GM20000 (cell line): ENCODE results near the gene E4F1.

Experiments
- DNase-seq: peaks from one replicate; pipeline ENCODE4 v3.0.0; 2012; ENCODE audit warnings: low spot score
- TF ChIP-seq, protein P1 (sequence below): IDR thresholded peaks from 2 replicates; pipeline ENCODE4 v1.5.1; 2012; ENCODE audit warnings: mild to moderate bottlenecking, control low read depth; ENCODE audit errors: extremely low read depth, missing control alignments

E4F1 gene

DNA sequence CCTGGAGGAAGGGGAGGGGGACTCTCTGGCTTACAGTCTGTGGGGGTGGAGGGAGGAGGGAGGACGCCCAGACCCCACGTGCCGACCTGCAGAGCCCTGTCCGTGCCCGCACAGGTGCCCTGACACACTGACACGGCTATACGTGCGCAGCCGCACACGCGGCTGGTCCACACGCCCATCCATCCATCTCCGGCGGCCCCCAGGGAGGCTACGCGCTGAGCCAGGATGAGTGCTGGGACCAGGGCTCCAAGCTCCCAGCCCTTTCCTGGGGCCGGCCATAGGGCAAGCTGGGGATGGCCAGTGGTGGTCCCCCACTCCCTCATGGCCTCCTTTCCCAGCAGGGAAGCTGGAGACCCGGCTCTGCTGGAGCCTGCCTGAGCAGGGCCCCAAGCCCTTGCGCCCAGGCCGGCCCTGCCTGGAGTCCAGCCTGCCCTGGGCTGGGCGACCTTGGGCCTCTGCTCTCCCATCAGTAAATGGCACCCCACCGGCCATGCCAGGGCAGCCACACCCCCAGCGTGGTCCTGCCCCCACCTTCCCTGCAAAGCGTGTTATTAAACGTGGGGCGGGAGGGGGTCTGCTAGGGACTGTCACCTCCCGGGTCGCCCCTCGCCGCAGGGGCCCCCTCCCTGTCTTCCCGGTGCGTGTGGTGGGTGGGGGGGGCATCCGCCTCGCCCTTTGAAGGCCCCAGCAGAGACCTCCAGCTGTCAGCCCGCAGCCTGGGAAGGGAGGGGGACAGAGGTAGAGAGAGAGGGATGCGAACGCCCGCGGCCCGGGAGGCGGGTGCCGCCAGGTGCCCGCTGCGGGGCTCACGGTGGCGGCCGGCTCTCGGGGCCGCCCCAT, 27.8 kb upstream of the E4F1 start:
- TF ChIP-seq, protein P1, sequence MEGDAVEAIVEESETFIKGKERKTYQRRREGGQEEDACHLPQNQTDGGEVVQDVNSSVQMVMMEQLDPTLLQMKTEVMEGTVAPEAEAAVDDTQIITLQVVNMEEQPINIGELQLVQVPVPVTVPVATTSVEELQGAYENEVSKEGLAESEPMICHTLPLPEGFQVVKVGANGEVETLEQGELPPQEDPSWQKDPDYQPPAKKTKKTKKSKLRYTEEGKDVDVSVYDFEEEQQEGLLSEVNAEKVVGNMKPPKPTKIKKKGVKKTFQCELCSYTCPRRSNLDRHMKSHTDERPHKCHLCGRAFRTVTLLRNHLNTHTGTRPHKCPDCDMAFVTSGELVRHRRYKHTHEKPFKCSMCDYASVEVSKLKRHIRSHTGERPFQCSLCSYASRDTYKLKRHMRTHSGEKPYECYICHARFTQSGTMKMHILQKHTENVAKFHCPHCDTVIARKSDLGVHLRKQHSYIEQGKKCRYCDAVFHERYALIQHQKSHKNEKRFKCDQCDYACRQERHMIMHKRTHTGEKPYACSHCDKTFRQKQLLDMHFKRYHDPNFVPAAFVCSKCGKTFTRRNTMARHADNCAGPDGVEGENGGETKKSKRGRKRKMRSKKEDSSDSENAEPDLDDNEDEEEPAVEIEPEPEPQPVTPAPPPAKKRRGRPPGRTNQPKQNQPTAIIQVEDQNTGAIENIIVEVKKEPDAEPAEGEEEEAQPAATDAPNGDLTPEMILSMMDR, result no peak
- no peak for DNase-seq

DNA sequence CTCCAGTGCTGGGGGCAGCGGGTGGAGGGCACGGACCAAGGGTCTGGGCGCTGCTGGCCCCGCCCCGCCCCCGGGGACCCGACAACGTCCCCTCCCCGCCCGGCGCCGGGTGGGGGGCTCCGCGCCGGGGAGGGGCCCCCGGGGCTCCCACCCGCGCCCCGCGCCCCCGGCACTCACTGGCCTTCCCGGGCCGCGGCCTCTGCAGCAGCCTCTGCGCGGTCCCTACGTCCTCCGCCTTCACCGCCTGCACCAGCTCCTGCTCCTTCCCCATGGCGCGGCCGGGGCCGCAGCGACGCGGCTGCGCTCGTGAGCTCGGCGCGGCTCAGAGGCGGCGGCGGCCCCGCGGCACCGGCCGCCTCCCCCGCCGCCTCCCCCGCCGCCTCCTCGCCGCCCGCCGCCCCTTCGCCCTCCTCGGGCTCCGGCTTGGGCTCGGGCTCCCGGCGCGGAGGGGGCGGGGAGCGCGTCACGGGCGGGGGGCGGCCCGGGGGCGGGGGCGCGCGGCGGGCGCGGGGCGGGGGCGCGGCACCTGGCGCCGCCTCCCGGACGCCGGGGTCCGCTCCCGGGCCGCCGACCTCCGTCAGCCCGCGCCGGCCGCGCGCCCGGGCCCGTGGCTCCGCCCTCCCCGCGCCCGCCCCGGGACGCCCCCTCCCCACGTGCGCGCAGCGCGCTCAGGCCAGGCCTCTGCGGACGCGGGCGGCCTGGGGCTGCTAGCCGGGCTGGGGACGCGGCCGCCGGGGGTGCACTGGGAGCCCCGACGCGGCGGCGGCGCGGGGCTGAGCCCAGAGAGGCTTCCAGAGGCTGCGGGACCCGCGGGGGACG, 27.0 kb upstream of the E4F1 start, which contains the start of gene CASKIN1:
CASKIN1 (minus strand) TSS at position 444 of the 819 bp plus-strand sequence; CDS start at position 271, 173 bp downstream.
- DNase-seq, result peak; percentile 70
- TF ChIP-seq, protein P1, result no peak

DNA sequence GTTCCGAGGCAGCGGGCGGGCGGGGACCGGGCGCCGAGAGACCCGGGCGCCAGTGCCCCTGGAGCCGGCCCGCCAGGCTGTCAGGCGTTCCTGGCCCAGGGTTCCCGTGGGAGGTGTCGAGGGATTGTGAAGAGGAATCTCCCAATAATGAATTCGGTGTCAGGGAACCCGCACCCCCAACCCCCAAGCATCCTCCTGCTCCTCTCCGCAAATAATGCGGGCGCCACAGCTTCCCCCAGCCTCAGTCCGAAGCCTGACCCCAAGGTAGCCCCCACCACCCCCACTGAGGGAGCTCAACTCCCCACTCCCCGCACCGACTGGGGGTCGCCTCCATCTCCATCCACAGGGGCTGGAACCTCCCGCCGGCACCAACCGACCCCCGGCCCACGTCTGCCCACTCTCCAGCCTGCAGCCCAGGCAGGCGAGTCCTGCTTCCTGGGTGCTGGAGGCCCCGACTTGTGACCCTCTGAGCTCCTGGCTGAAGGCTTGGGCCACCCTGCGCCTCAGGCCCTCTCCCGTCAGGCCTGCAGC, 26.3 kb upstream of the E4F1 start:
- TF ChIP-seq, protein P1, result no peak
- DNase-seq, result no peak

DNA sequence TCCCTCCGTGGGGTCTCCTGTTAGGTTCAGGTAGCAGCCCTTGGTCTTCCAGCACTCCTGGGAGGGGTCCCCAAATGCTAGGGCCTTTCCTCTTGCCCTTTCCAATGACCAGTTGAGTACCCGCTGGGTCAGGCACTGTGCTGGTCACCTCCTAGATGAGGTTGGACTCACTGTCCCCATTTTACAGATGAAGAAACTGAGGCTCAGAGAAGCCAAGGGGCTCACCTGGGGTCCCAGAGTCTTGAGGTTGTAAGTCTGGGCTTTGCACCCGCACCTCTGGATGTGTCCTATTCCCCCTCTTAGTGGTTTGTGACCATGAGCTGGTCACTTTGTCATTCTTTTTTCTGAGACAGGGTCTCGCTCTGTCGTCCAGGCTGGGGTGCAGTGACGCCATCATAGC, 25.6 kb upstream of the E4F1 start:
- TF ChIP-seq, protein P1, result no peak
- no peak for DNase-seq

DNA sequence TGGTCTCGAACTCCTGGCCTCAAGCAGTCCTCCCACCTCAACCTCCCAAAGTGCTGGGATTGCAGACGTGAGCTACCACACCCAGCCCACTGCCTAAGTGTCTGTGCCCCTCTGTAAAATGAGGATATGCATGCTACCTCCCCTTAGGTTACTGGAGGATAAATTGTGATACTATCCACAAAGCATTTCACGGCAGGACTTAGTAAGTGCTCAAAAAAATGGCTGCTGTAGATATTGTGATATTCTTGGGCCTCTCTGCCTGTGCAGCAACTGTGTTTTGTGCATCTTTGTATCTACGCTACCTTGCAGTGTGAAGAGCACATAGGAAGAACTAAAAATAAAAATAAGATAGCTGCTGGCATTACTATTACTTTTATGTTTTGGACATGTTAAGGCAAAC, 25.1 kb upstream of the E4F1 start:
- no peak for DNase-seq
- TF ChIP-seq, protein P1, result no peak

DNA sequence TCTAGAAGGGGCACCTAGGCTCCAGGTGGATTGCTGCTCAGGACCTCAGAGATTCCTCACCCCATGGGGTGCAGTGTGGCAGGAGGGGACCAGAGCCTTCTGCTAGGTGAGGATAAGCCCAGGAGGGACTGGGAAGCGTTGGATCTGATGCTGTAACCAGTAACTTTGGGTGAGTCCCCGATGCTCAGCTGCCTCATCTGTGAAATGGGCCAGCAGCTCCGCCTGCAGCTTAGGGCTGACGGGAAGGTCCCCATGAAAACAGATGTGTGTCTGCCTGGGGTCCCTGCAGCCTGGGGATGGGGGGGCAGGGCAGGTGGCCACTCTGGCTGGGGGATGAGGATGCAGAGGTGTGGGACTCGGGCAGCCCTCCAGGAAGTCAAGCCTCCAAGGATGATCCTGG, 24.3 kb upstream of the E4F1 start:
- TF ChIP-seq, protein P1, result no peak

More for the DNA sequence above, 24.3 kb upstream of the E4F1 start:
- no peak for DNase-seq
